Neural progenitor cell (in vitro differentiated cells): ENCODE results near the gene GALNT7. TPM values are rescaled to one million over a fixed set of nuclear protein-coding genes. Genes with fewer than 3 reads are reported as not detected.
A peak's percentile ranks its signal among the peaks of the same experiment; 100 is the strongest.

Source experiments
- DNase-seq: peaks from one replicate; pipeline ENCODE4 v3.0.0-alpha.2; 2016; ENCODE audit warnings: low spot score
- H2AFZ ChIP-seq: fragments of 200-600 bp; sonication (generic); replicated peaks from 2 replicates; pipeline ENCODE4 v1.6.1; 2016; ENCODE audit warnings: antibody characterized with exemption
- H3F3A ChIP-seq: fragments of 200-600 bp; sonication (generic); 2 replicates; pipeline ENCODE4 v1.6.1; 2016; ENCODE audit warnings: antibody characterized with exemption, low read depth
- H3K27ac ChIP-seq: fragments of 200-600 bp; sonication (generic); 2 replicates; pipeline ENCODE4 v1.5.1; 2016; ENCODE audit warnings: mild to moderate bottlenecking
- H3K27me3 ChIP-seq: fragments of 200-600 bp; sonication (generic); 2 replicates; pipeline ENCODE4 v1.6.1; 2016; ENCODE audit warnings: mild to moderate bottlenecking, moderate library complexity
- H3K36me3 ChIP-seq: fragments of 200-600 bp; sonication (generic); 2 replicates; pipeline ENCODE4 v1.5.1; 2016
- H3K4me1 ChIP-seq: fragments of 200-600 bp; sonication (generic); 2 replicates; pipeline ENCODE4 v1.6.1; 2016; ENCODE audit warnings: mixed run types
- H3K4me2 ChIP-seq: fragments of 200-600 bp; sonication (generic); 2 replicates; pipeline ENCODE4 v1.6.1; 2016
- H3K4me3 ChIP-seq: fragments of 200-600 bp; sonication (generic); 2 replicates; pipeline ENCODE4 v1.5.1; 2016
- H3K79me2 ChIP-seq: fragments of 200-600 bp; sonication (generic); 2 replicates; pipeline ENCODE4 v1.6.1; 2016; ENCODE audit warnings: low read depth
- H3K9ac ChIP-seq: fragments of 200-600 bp; sonication (generic); 2 replicates; pipeline ENCODE4 v1.6.1; 2016
- H3K9me3 ChIP-seq: fragments of 200-600 bp; sonication (generic); 2 replicates; pipeline ENCODE4 v1.5.1; 2016; ENCODE audit warnings: low read depth
- H4K20me1 ChIP-seq: fragments of 200-600 bp; sonication (generic); 2 replicates; pipeline ENCODE4 v1.6.1; 2016; ENCODE audit warnings: low read depth
- H3K27ac Mint-ChIP-seq: 3 replicates; pipeline ENCODE4 v1.8.0; 2021; ENCODE audit warnings: mixed read lengths
- H3K27me3 Mint-ChIP-seq: 2 replicates; pipeline ENCODE4 v1.8.0; 2022; ENCODE audit warnings: low read depth, mild to moderate bottlenecking, inconsistent platforms, moderate library complexity, mixed read lengths; ENCODE audit not compliant: insufficient read depth
- H3K36me3 Mint-ChIP-seq: 3 replicates; pipeline ENCODE4 v1.8.0; 2021; ENCODE audit warnings: mixed read lengths
- H3K4me1 Mint-ChIP-seq: 3 replicates; pipeline ENCODE4 v1.8.0; 2021; ENCODE audit warnings: mixed read lengths
- H3K4me3 Mint-ChIP-seq: 3 replicates; pipeline ENCODE4 v1.8.0; 2021; ENCODE audit warnings: mild to moderate bottlenecking, moderate library complexity, mixed read lengths
- H3K9me3 Mint-ChIP-seq: 3 replicates; pipeline ENCODE4 v1.8.0; 2020; ENCODE audit warnings: mixed read lengths
- CTCF ChIP-seq: fragments of 200-600 bp; sonication (generic); IDR thresholded peaks from 2 replicates; pipeline ENCODE4 v1.5.1; 2017; ENCODE audit warnings: antibody characterized with exemption, mild to moderate bottlenecking
- EZH2 ChIP-seq: fragments of 200-600 bp; sonication (generic); IDR thresholded peaks from 2 replicates; pipeline ENCODE4 v1.6.1; 2017; ENCODE audit warnings: antibody characterized with exemption, mild to moderate bottlenecking, moderate library complexity
- EZH2phosphoT487 ChIP-seq: fragments of 200-600 bp; sonication (generic); IDR thresholded peaks from 2 replicates; pipeline ENCODE4 v1.6.1; 2017; ENCODE audit warnings: antibody characterized with exemption
- microRNA counts: library from miRNA; unstranded; fragments of <30 nt; microRNA quantifications from one replicate; lab custom pipeline; 2016
- microRNA-seq: library from miRNA; unstranded; fragments of <30 nt; microRNA quantifications from one replicate; pipeline ENCODE4, GENCODE V29; 2016
- small RNA-seq: library from RNA; depleted of rRNA; stranded (forward); fragments of <200 nt; gene quantifications from one replicate; pipeline ENCODE3, GENCODE V24; 2015
- total RNA-seq: library from RNA; depleted of rRNA; stranded (reverse); fragments of >200 nt; gene quantifications from 2 replicates; pipeline ENCODE4 v1.2.3, GENCODE V29; 2015; ENCODE audit warnings: low replicate concordance

The GALNT7 gene
- total RNA-seq, 1 donor from 2014 or later = 62.3 TPM

- Mint-ChIP-seq H3K4me1 (peaks cover 27% of the 10 kb centered on the region), H3K36me3 (peaks cover 6% of the 10 kb centered on the region), H3K27ac (peak overlapping the region; percentile 95), H3K9me3 (no peaks in the 10 kb centered on the region), H3K27me3 (peaks cover 6% of the 10 kb centered on the region), H3K4me3 (peak overlapping the region; percentile 100)
- no peaks in the 10 kb centered on the region for H3K27me3 ChIP-seq
- no peaks in the 10 kb centered on the region for H3K9me3 ChIP-seq
- H3K36me3 ChIP-seq = peaks cover 13% of the 10 kb centered on the region
- peak overlapping the region; percentile 69 for H3K27ac ChIP-seq
- H3K9ac ChIP-seq = peak overlapping the region; percentile 10
- peaks cover 45% of the 10 kb centered on the region for H3K79me2 ChIP-seq
- DNase-seq = no peak
- H3K4me1 ChIP-seq = peaks cover 26% of the 10 kb centered on the region
- peak overlapping the region; percentile 93 for H3K4me2 ChIP-seq
- TF ChIP-seq EZH2 = no peak
- no peak for TF ChIP-seq EZH2phosphoT487
- TF ChIP-seq CTCF = no peak
- H2AFZ ChIP-seq = peak overlapping the region; percentile 61
- H4K20me1 ChIP-seq = peaks cover 26% of the 10 kb centered on the region
- H3K4me3 ChIP-seq = peak overlapping the region; percentile 90
- peaks cover 49% of the 10 kb centered on the region for H3F3A ChIP-seq
These were observed 201.5 kb downstream of the GALNT7 start for GRCh38 chr4:173370130-173370476.

GRCh38 chr4:173370477-173371291, 202.1 kb downstream of the GALNT7 start, which contains the start of gene SAP30:
Gene SAP30 (plus strand): TSS chr4:173370954. CDS start chr4:173371183, 229 bp downstream.
- no peak for TF ChIP-seq EZH2phosphoT487
- TF ChIP-seq CTCF = no peak
- no peak for TF ChIP-seq EZH2
- peaks cover 17% of the 10 kb centered on the region for H3K36me3 ChIP-seq
- peak within 1 kb of the TSS; percentile 98 for H3K27ac Mint-ChIP-seq
- H3K27me3 Mint-ChIP-seq = peaks cover 6% of the 10 kb centered on the region
- no peaks in the 10 kb centered on the region for H3K9me3 ChIP-seq
- H3K4me3 Mint-ChIP-seq = peak within 1 kb of the TSS; percentile 100
- peaks cover 26% of the 10 kb centered on the region for H4K20me1 ChIP-seq
- peak within 1 kb of the TSS; percentile 85 for H3K27ac ChIP-seq
- H3K9ac ChIP-seq = peak within 1 kb of the TSS; percentile 67
- H3K4me1 Mint-ChIP-seq = peaks cover 27% of the 10 kb centered on the region
- peaks cover 51% of the 10 kb centered on the region for H3K79me2 ChIP-seq
- H3K27me3 ChIP-seq = no peaks in the 10 kb centered on the region
- peak; percentile 99 for DNase-seq
- peaks cover 8% of the 10 kb centered on the region for H3K36me3 Mint-ChIP-seq
- peak within 1 kb of the TSS; percentile 98 for H3K4me2 ChIP-seq
- H3K4me3 ChIP-seq = peak within 1 kb of the TSS; percentile 90
- no peaks in the 10 kb centered on the region for H3K9me3 Mint-ChIP-seq
- peaks cover 26% of the 10 kb centered on the region for H3K4me1 ChIP-seq
- H3F3A ChIP-seq = peaks cover 49% of the 10 kb centered on the region
- peak within 1 kb of the TSS; percentile 73 for H2AFZ ChIP-seq

- peaks cover 57% of the 10 kb centered on the region for H3K79me2 ChIP-seq
- H3K27ac Mint-ChIP-seq = peak overlapping the region; percentile 98
- H3K4me1 Mint-ChIP-seq = peaks cover 24% of the 10 kb centered on the region
These were observed 202.9 kb downstream of the GALNT7 start for GRCh38 chr4:173371292-173372192.

More at GRCh38 chr4:173371292-173372192, 202.9 kb downstream of the GALNT7 start:
- Histone ChIP-seq H3K4me2 (peak overlapping the region; percentile 98), H3K36me3 (peaks cover 19% of the 10 kb centered on the region), H3K27me3 (no peaks in the 10 kb centered on the region), H4K20me1 (peaks cover 26% of the 10 kb centered on the region), H3K9ac (peak overlapping the region; percentile 67), H3F3A (peaks cover 49% of the 10 kb centered on the region), H2AFZ (peak overlapping the region; percentile 73), H3K27ac (peak overlapping the region; percentile 83), H3K9me3 (no peaks in the 10 kb centered on the region), H3K4me1 (peaks cover 26% of the 10 kb centered on the region), H3K4me3 (peak overlapping the region; percentile 90)
- Mint-ChIP-seq H3K9me3 (no peaks in the 10 kb centered on the region), H3K27me3 (peaks cover 6% of the 10 kb centered on the region), H3K36me3 (peaks cover 14% of the 10 kb centered on the region), H3K4me3 (peak overlapping the region; percentile 100)
- peak; percentile 83 for DNase-seq
- TF ChIP-seq CTCF (no peak), EZH2 (no peak), EZH2phosphoT487 (no peak)

MicroRNAs within 50 kb of the gene (microRNA counts, 767-probe panel; counts per million panel counts)
- microRNA hsa-miR-548t-5p (lab: Ali Mortazavi, UCI) = 460 counts per million, percentile 90 among the panel's probes with 10 or more counts

Small RNAs within 50 kb of the gene (microRNA-seq; reads per million reads assigned to microRNA genes)
- 2.2 reads per million, percentile 6 among the genes with 10 or more reads in this experiment for gene MIR548T

Small RNAs within 50 kb of the gene (small RNA-seq; reads per million reads assigned to genes)
- gene MIR548T = not detected
- gene RN7SL253P = not detected

Other genes with a start within 250 kb of the GALNT7 start
- 655 and 1,033 TPM in 2 replicates for gene HMGB2, start 165.5 kb downstream of the GALNT7 start, total RNA-seq
- 36.7 and 63.5 TPM in 2 replicates for gene SAP30, start 202.1 kb downstream of the GALNT7 start, total RNA-seq
- gene SCRG1, start 230.3 kb downstream of the GALNT7 start, total RNA-seq = 0.37 and 0.40 TPM in 2 replicates